ENCODE measurements around the gene CASQ1.

The CASQ1 gene

GRCh38 chr1:160251011-160251410 is 60.6 kb downstream of the CASQ1 start:
- peaks cover 12% of the 10 kb centered on the region for H3K36me3 ChIP-seq
- TF ChIP-seq CTCF (IDR thresholded peaks at IDR 0.05) = no peak

More at GRCh38 chr1:160251011-160251410, 60.6 kb downstream of the CASQ1 start:
- H3K9me3 ChIP-seq = no peaks in the 10 kb centered on the region
- H3K27ac ChIP-seq = no peak overlapping the region
- H3K4me1 ChIP-seq (ENCODE audit: control insufficient read depth in 1 of 2, insufficient read depth in 1 of 2, low read depth in 1 of 2, low read length in 1 of 2) = no peaks in the 10 kb centered on the region
- H3K27me3 ChIP-seq = no peaks in the 10 kb centered on the region
- H3K4me3 ChIP-seq (ENCODE audit: low read depth in 1 of 2, low read length in 1 of 2) = no peak overlapping the region
